HG03439 (cell line): ENCODE results near the gene DOCK11.
"Not testable (repeated sequence)": the region's sequence is repeated elsewhere in the genome, so short reads cannot be mapped to it uniquely, and the experiment has no call there.

Experiments used
- ATAC-seq: cut with Tn5 transposase; IDR thresholded peaks from one replicate; pipeline ENCODE4 v1.9.1; 2021; ENCODE audit warnings: mild to moderate bottlenecking, moderate library complexity; ENCODE audit not compliant: unreplicated experiment

DOCK11 gene

GRCh38 chrX:118727686-118728339, 232.2 kb downstream of the DOCK11 start:
- ATAC-seq, result no peak

- no peak for ATAC-seq
Measured at GRCh38 chrX:118729042-118729652, 233.5 kb downstream of the DOCK11 start.

GRCh38 chrX:118730500-118731247, 235.1 kb downstream of the DOCK11 start:
- no peak for ATAC-seq

GRCh38 chrX:118732551-118732950, 236.9 kb downstream of the DOCK11 start:
- not testable (repeated sequence) for ATAC-seq

GRCh38 chrX:118734909-118735308, 239.3 kb downstream of the DOCK11 start:
- ATAC-seq, result no peak
